PC-9 (cell line): ENCODE results near the gene NAT8L.
"Not testable (repeated sequence)": the region's sequence is repeated elsewhere in the genome, so short reads cannot be mapped to it uniquely, and the experiment has no call there.

Experiments used
- EZH2 ChIP-seq: fragments of 200-600 bp; sonication (generic); IDR thresholded peaks from 2 replicates; pipeline ENCODE4 v1.8.0; 2017; ENCODE audit warnings: antibody characterized with exemption, low read depth
- TF ChIP-seq, protein P1 (sequence below): fragments of 200-600 bp; sonication (generic); conservative IDR thresholded peaks from 2 replicates; pipeline ENCODE4 v1.6.1; 2017; ENCODE audit warnings: mixed run types, antibody characterized with exemption, mild to moderate bottlenecking, moderate library complexity

GRCh38 chr4:2027120-2027519 is 32.0 kb upstream of the NAT8L start:
- TF ChIP-seq EZH2: not testable (repeated sequence)
- TF ChIP-seq, protein P1, sequence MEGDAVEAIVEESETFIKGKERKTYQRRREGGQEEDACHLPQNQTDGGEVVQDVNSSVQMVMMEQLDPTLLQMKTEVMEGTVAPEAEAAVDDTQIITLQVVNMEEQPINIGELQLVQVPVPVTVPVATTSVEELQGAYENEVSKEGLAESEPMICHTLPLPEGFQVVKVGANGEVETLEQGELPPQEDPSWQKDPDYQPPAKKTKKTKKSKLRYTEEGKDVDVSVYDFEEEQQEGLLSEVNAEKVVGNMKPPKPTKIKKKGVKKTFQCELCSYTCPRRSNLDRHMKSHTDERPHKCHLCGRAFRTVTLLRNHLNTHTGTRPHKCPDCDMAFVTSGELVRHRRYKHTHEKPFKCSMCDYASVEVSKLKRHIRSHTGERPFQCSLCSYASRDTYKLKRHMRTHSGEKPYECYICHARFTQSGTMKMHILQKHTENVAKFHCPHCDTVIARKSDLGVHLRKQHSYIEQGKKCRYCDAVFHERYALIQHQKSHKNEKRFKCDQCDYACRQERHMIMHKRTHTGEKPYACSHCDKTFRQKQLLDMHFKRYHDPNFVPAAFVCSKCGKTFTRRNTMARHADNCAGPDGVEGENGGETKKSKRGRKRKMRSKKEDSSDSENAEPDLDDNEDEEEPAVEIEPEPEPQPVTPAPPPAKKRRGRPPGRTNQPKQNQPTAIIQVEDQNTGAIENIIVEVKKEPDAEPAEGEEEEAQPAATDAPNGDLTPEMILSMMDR: not testable (repeated sequence)
